ENCODE measurements around the gene ITPRID1. TPM values are rescaled to one million over a fixed set of nuclear protein-coding genes. Genes with fewer than 3 reads are reported as not detected.

The ITPRID1 gene
- total and polyA plus RNA-seq, 9 of the 15 experiments (the other 6 are each of a cell fraction or from before 2014, with no cell fraction given), result not detected

GRCh38 chr7:31595390-31595789, 81.5 kb downstream of the ITPRID1 start:
- H3K4me2 ChIP-seq (ENCODE audit: insufficient read depth, low read length), result no peak overlapping the region
- BruUV-seq (replicated peaks), result no TSS peak
- no peaks in the 10 kb centered on the region for H3K4me1 ChIP-seq (replicated peaks in 1 of 2; ENCODE audit: control insufficient read depth in 2 of 2, insufficient read depth in 2 of 2, low read length in 2 of 2)
- FAIRE-seq (no peak), DNase-seq (ENCODE audit: extremely low read depth in 1 of 4, low spot score in 3 of 4) (no peak), ATAC-seq (no peak)
- in situ Hi-C loops (cut with MboI) (no loop called here), intact Hi-C loops (cut with micrococcal nuclease) (no loop called here)
- H3K36me3 ChIP-seq (ENCODE audit: control insufficient read depth, insufficient read depth, low read length), result no peaks in the 10 kb centered on the region
- ChIA-PET CTCF (ENCODE audit: low intra/inter-chr PET ratio) (interaction anchor here (0.6 kb wide), 1 partner anchor 48 kb away, joined by 6 read pairs; no protein-coding TSS in a partner anchor), POLR2A (no interaction called here)
- H3K9me3 ChIP-seq (replicated peaks; ENCODE audit: control insufficient read depth, insufficient read depth, low read depth, low read length), result no peaks in the 10 kb centered on the region
- no peak overlapping the region for H3K4me3 ChIP-seq
- H3K79me2 ChIP-seq (ENCODE audit: control insufficient read depth, insufficient read depth, low read length), result no peaks in the 10 kb centered on the region
- no peak overlapping the region for H3K27ac ChIP-seq (ENCODE audit: extremely low read depth, low read depth, low read length)
- no peaks in the 10 kb centered on the region for H4K20me1 ChIP-seq (replicated peaks; ENCODE audit: control insufficient read depth, insufficient read depth, low read length)
- H2AFZ ChIP-seq (ENCODE audit: low read depth, low read length), result no peak overlapping the region
- no peaks in the 10 kb centered on the region for H3K27me3 ChIP-seq (ENCODE audit: control insufficient read depth in 2 of 2, insufficient read depth in 2 of 2, low read length in 2 of 2)
- no peaks in the 10 kb centered on the region for H3K9me1 ChIP-seq (ENCODE audit: control insufficient read depth, insufficient read depth, low read length)
- TF ChIP-seq TSC22D4 (tag; IDR thresholded peaks at IDR 0.05) (no peak), PRPF4 (IDR thresholded peaks at IDR 0.05; ENCODE audit: insufficient read depth, low read depth, low read length, poor library complexity, severe bottlenecking) (no peak), SRSF3 (IDR thresholded peaks at IDR 0.05; ENCODE audit: insufficient read depth, low read length) (no peak), ZKSCAN3 (CRISPR knock-in tag; IDR thresholded peaks at IDR 0.05) (no peak), XRCC5 (IDR thresholded peaks at IDR 0.05; ENCODE audit: low read depth, low read length) (no peak), HMGN3 (IDR thresholded peaks at IDR 0.05; ENCODE audit: borderline replicate concordance, extremely low read depth, insufficient read length, low read depth, low read length) (no peak), BCLAF1 (IDR thresholded peaks at IDR 0.05; ENCODE audit: borderline replicate concordance in 1 of 2, control insufficient read depth in 1 of 2, low read depth in 2 of 2, low read length in 1 of 2) (no peak), POLR2AphosphoS2 (IDR thresholded peaks at IDR 0.05; ENCODE audit: low read length) (no peak), ZFP1 (CRISPR knock-in tag; IDR thresholded peaks at IDR 0.05) (no peak), ZNF395 (CRISPR knock-in tag; IDR thresholded peaks at IDR 0.05) (no peak)
- H3K9ac ChIP-seq (ENCODE audit: insufficient read depth in 1 of 2, low read depth in 2 of 2, low read length in 2 of 2), result no peak overlapping the region
